ENCODE results near the gene NCF2.

GRCh38 chr1:183636783-183637182 lies 46.5 kb upstream of the NCF2 start:
- no peak for TF ChIP-seq CTCF (IDR thresholded peaks at IDR 0.05; ENCODE audit: extremely low read depth in 1 of 2, insufficient read depth in 1 of 2, low read depth in 1 of 2, low read length in 2 of 2)
- TF ChIP-seq MYC (IDR thresholded peaks at IDR 0.05; ENCODE audit: low read depth, low read length): no peak
- TF ChIP-seq GATA2 (IDR thresholded peaks at IDR 0.05; ENCODE audit: insufficient read depth, insufficient read length, low read depth, low read length): no peak

All from endothelial cell of umbilical vein (primary cell).